Heart left ventricle (tissue), 16 donors: Measurements from ENCODE around the gene ZNF341. TPM values are rescaled to one million over a fixed set of nuclear protein-coding genes. Genes with fewer than 3 reads are reported as not detected.

Source experiments
- ATAC-seq, 4 donors: fragments of 200-7000 bp; cut with Tn5 transposase; one replicate each; pipeline ENCODE4 v1.9.1; 2020 to 2022; ENCODE audit warnings: moderate library complexity in 4 of 4, mild to moderate bottlenecking in 3 of 4, moderate number of reproducible peaks in 1 of 4
- DNase-seq, 5 donors: peaks; one replicate each; pipeline ENCODE4 v3.0.0-alpha.2; 2020
- H3K27ac ChIP-seq, 12 donors: fragments of 200-600 bp; sonication (generic) in 4 of 12; one replicate each; pipeline versions ENCODE4 v1.5.0 to v1.8.0; 2016 to 2022; ENCODE audit warnings: mild to moderate bottlenecking in 2 of 12
- H3K27me3 ChIP-seq, 9 donors: fragments of 200-600 bp; sonication (generic) in 2 of 9; one replicate each; pipeline versions ENCODE4 v1.5.1 to v1.8.0; 2016 to 2022; ENCODE audit warnings: mild to moderate bottlenecking in 3 of 9
- H3K36me3 ChIP-seq, 9 donors: fragments of 200-600 bp; sonication (generic) in 2 of 9; one replicate each; pipeline versions ENCODE4 v1.5.0 to v1.8.0; 2018 to 2022; ENCODE audit warnings: mild to moderate bottlenecking in 2 of 9
- H3K4me1 ChIP-seq, 12 donors: fragments of 200-600 bp; sonication (generic) in 4 of 12; one replicate each; pipeline versions ENCODE4 v1.5.0 to v1.8.0; 2016 to 2022; ENCODE audit warnings: mild to moderate bottlenecking in 3 of 12
- H3K4me3 ChIP-seq, 12 donors: fragments of 200-600 bp; sonication (generic) in 4 of 12; one replicate each; pipeline versions ENCODE4 v1.5.0 to v1.8.0; 2017 to 2022; ENCODE audit warnings: mild to moderate bottlenecking in 9 of 12, moderate library complexity in 4 of 12
- H3K9me3 ChIP-seq, 12 donors: fragments of 200-600 bp; sonication (generic) in 4 of 12; one replicate each; pipeline versions ENCODE4 v1.5.0 to v1.8.0; 2016 to 2022; ENCODE audit warnings: mild to moderate bottlenecking in 1 of 12
- POLR2A ChIP-seq, 2 donors: fragments of 450-650 bp; IDR thresholded peaks; one replicate each; pipeline ENCODE4 v1.6.1; 2017; ENCODE audit warnings: antibody characterized with exemption in 2 of 2, mild to moderate bottlenecking in 2 of 2, moderate library complexity in 2 of 2
- WGBS, 4 donors: extraction: QIAGEN DNeasy Blood & Tissue Kit in 2 of 4; methylation state at CpG; one replicate each; pipeline versions ENCODE4 v1.1.5 to v1.1.7; 2013 to 2018; 5-methylcytosine and 5-hydroxymethylcytosine counted together
- intact Hi-C, 10 donors: fragments of 100-400 bp; cut with DNase I; formaldehyde crosslinking; loops; one replicate each; pipeline versions ENCODE4 v1.11.1 to v1.14.2; 2022
- polyA plus RNA-seq, 2 donors: library from polyadenylated mRNA; stranded (reverse); fragments of 200-250 nt; gene quantifications; one replicate each; pipeline ENCODE4 v1.2.3, GENCODE V29; 2013
- total RNA-seq, 9 donors: library from RNA; depleted of rRNA in 2 of 9; stranded (reverse); fragments of >200 nt in 2 of 9; fragmentation: NEBNext Ultra II Directional in 3 of 9; extraction: Animal tissue kit (Norgen Biotek cat#: 25700) in 3 of 9; gene quantifications; one replicate each; pipeline versions ENCODE4 v1.1.0 to v1.2.4, GENCODE V29; 2016 to 2023
- TF ChIP-seq, protein P1 (sequence below), 12 donors: fragments of 200-600 bp; sonication (generic) in 4 of 12; IDR thresholded peaks; one replicate each; pipeline versions ENCODE4 v1.5.0 to v1.8.0; 2018 to 2022; ENCODE audit warnings: antibody characterized with exemption in 12 of 12, mild to moderate bottlenecking in 5 of 12
- donor health status: ischemic (EF 13 %, LVEDD 7.1; RV severe dilation, severe dysfunction).
- donor health status: healthy with polysubstance abuse.
- donor health status: DM: no; HTN: yes; CAD: no.
- donor health status: DM: no; HTN: no; CAD: no.
- donor health status: ischemic (EF 25% LVEDD 6.9; RV normal size, moderate dysfunction).
- donor health status: ischemic (EF 25% LVEDD 5.7; RV mildly dilated, moderate dysfunction).
- donor health status: healthy.
- donor health status: DM: yes; HTN: yes; CAD: no.
- donor health status: ischemic (EF 35%, LVEDD 5.7; RV mildly dilated, moderate dysfunction).
- donor health status: nonischemic (EF 11% LVEDD 7.7; RV severe dilation, severe dysfunction).
- donor health status: DM: yes; HTN: yes; CAD: no.
- donor health status: PGD.
- donor health status: ischemic (EF 29% LVEDD 5.4; RV normal size, mild dysfunction).
- donor health status: nonischemic (EF 23%, LVEDD 6.1; RV moderate dilation, normal function).

The ZNF341 gene
- total and polyA plus RNA-seq, 11 donors, result 1.2 to 3.3 (median 1.7) TPM

DNA sequence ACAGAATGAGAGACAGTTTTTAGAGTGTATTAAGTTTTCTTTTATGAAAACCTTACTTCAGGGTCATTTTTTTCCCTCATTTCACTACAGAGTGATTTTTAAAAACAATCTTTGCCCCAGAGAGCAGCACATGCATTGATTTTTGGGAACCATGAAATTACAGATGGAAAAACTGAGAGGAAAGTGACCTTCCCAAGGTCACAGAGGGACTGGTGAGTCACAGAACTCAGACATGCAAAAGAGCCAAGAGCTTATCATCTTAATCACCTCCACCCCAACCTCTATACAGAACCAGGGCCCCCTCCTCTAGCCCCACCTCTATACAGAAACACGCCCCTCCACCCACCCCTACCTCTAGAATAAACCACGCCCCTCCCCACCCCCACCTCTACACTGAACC is 22.4 kb upstream of the ZNF341 start:
- DNase-seq, result no peak
- no peak overlapping the region for H3K27ac ChIP-seq
- no peak for ATAC-seq
- no peaks in the 10 kb centered on the region for H3K4me1 ChIP-seq
- intact Hi-C loops, result no loop called here
- H3K9me3 ChIP-seq, result no peaks in the 10 kb centered on the region
- H3K27me3 ChIP-seq, result no peaks in the 10 kb centered on the region
- TF ChIP-seq POLR2A (IDR thresholded peaks at IDR 0.05), result no peak
- TF ChIP-seq, protein P1, sequence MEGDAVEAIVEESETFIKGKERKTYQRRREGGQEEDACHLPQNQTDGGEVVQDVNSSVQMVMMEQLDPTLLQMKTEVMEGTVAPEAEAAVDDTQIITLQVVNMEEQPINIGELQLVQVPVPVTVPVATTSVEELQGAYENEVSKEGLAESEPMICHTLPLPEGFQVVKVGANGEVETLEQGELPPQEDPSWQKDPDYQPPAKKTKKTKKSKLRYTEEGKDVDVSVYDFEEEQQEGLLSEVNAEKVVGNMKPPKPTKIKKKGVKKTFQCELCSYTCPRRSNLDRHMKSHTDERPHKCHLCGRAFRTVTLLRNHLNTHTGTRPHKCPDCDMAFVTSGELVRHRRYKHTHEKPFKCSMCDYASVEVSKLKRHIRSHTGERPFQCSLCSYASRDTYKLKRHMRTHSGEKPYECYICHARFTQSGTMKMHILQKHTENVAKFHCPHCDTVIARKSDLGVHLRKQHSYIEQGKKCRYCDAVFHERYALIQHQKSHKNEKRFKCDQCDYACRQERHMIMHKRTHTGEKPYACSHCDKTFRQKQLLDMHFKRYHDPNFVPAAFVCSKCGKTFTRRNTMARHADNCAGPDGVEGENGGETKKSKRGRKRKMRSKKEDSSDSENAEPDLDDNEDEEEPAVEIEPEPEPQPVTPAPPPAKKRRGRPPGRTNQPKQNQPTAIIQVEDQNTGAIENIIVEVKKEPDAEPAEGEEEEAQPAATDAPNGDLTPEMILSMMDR (IDR thresholded peaks at IDR 0.05), result no peak
- no peak overlapping the region for H3K4me3 ChIP-seq
- peaks cover 0 to 69% (median 57%) of the 10 kb centered on the region in 9 donors for H3K36me3 ChIP-seq
- 88 to 97% (median 94%) methylated on average over 2 of the region's 2 CpGs for WGBS, 4 donors

DNA sequence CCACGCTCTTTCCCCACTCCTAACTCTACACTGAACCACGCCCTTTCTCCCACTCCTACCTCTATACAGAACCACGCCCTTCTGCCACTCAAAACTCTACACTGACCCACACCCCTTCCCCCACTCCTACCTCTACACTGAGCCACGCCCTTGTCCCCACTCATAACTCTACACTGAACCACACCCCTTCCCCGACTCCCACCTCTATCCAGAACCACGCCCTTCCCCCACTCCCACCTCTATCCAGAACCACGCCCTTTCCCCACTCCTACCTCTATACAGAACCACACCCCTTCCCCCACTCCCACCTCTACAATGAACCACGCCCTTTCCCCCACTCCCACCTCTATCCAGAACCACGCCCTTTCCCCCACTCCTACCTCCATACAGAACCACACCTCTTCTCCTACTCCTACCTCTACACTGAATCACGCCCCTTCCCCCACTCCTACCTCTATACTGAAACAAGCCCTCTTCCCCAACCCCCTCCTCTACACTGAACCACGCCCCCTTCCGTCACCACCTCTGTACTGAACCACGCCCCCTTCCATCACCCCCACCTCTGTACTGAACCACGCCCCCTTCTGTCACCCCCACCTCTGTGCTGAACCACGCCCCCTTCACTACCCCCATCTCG is 21.8 kb upstream of the ZNF341 start:
- 84 to 90% (median 88%) methylated on average over 16 of the region's 16 CpGs for WGBS, 4 donors
- peaks cover 0 to 75% (median 57%) of the 10 kb centered on the region in 9 donors for H3K36me3 ChIP-seq

DNA sequence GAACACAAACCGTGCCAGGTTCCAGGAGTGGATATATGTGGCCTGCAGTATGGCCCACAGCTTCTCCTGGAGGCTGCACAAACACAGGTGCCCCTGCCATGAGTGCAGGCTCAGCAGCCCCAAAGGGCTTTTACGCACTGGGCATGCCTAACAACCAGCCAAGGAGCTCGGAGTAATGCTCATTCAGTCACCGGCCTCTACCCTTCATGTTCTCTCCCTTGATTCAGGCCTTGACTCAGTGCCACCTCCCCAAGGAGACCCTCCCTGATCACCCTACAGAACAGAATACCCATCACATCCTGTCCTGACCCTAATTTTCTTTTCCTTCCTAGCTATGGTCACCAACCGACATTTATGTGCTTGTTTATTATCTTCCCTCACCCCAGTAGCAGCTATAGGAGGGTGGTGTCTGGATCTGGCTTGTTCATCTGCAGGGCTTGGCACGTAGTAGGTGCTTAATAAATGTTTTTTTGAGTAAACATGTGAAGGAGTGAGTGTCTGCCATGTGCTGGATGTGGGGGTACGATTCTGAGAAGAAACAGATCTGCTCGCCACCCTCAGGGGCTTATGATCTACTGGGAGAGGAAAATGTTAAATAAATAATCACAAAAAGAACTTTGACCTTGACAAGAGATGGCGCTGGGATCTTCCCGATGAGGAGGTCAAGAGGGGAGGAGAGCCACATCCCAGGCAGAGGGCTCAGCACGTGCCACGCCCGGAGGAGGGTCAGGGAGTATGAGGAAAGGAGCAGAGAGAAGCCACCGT is 20.9 kb upstream of the ZNF341 start:
- H3K27ac ChIP-seq, result no peak overlapping the region
- intact Hi-C loops, result no loop called here
- peaks cover 0 to 75% (median 57%) of the 10 kb centered on the region in 9 donors for H3K36me3 ChIP-seq
- no peaks in the 10 kb centered on the region for H3K9me3 ChIP-seq
- TF ChIP-seq, protein P1 (IDR thresholded peaks at IDR 0.05), result no peak
- TF ChIP-seq POLR2A (IDR thresholded peaks at IDR 0.05), result no peak
- 73 to 85% (median 80%) methylated on average over 13 to 14 of the region's 14 CpGs for WGBS, 4 donors
- ATAC-seq (no peak), DNase-seq (no peak)
- H3K4me1 ChIP-seq, result no peaks in the 10 kb centered on the region
- H3K27me3 ChIP-seq, result no peaks in the 10 kb centered on the region
- H3K4me3 ChIP-seq, result no peak overlapping the region

More for the DNA sequence above, 21.8 kb upstream of the ZNF341 start:
- H3K4me3 ChIP-seq, result no peak overlapping the region
- intact Hi-C loops, result no loop called here
- H3K9me3 ChIP-seq, result no peaks in the 10 kb centered on the region
- H3K27me3 ChIP-seq, result no peaks in the 10 kb centered on the region
- no peak for ATAC-seq
- H3K27ac ChIP-seq, result no peak overlapping the region
- TF ChIP-seq, protein P1 (IDR thresholded peaks at IDR 0.05), result no peak
- TF ChIP-seq POLR2A (IDR thresholded peaks at IDR 0.05), result no peak
- no peak for DNase-seq
- no peaks in the 10 kb centered on the region for H3K4me1 ChIP-seq

DNA sequence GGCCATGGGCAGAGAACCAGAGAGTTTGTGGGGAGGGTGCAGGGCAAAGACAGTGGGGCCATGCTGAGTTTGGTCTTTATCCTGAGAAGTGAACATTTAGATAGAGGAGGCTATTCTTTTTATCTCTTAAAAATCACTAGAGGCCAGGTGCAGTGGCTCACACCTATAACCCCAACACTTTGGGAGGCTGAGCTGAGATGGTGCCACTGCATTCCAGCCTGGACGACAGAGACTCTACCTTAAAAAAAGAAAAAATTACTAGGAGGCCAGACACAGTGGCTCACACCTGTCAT is 20.4 kb upstream of the ZNF341 start:
- no peak overlapping the region for H3K27ac ChIP-seq
- no peaks in the 10 kb centered on the region for H3K9me3 ChIP-seq
- TF ChIP-seq, protein P1 (IDR thresholded peaks at IDR 0.05), result no peak
- TF ChIP-seq POLR2A (IDR thresholded peaks at IDR 0.05), result no peak
- WGBS, 4 donors, result 78 to 95% (median 89%) methylated on average over 1 of the region's 1 CpG; no CpG with 5 or more reads in 1 of the 4 donors
- intact Hi-C loops, result no loop called here
- H3K27me3 ChIP-seq, result no peaks in the 10 kb centered on the region
- DNase-seq (no peak), ATAC-seq (no peak)
- H3K4me3 ChIP-seq, result no peak overlapping the region
- no peaks in the 10 kb centered on the region for H3K4me1 ChIP-seq
- H3K36me3 ChIP-seq, result peaks cover 0 to 71% (median 54%) of the 10 kb centered on the region in 9 donors
